ENCODE measurements around the gene NHSL1.

Gene NHSL1

GRCh38 chr6:138486249-138487101 is 12.8 kb downstream of the NHSL1 start:
- no peak overlapping the region for H3K27ac ChIP-seq (ENCODE audit: insufficient read depth, low read length, poor library complexity, severe bottlenecking)
- H3K9me3 ChIP-seq (ENCODE audit: control insufficient read depth, low read length): no peaks in the 10 kb centered on the region
- H3K4me1 ChIP-seq (ENCODE audit: control insufficient read depth, insufficient read depth, low read length, poor library complexity, severe bottlenecking): no peaks in the 10 kb centered on the region
- H3K27me3 ChIP-seq (replicated peaks; ENCODE audit: control insufficient read depth, insufficient read depth, low read length, poor library complexity, severe bottlenecking): no peaks in the 10 kb centered on the region
- no peaks in the 10 kb centered on the region for H3K36me3 ChIP-seq (ENCODE audit: control insufficient read depth, insufficient read depth, low read length)
- H3K4me3 ChIP-seq (ENCODE audit: insufficient read depth, low read depth, low read length, poor library complexity, severe bottlenecking): no peak overlapping the region
- no peak for DNase-seq

DNA sequence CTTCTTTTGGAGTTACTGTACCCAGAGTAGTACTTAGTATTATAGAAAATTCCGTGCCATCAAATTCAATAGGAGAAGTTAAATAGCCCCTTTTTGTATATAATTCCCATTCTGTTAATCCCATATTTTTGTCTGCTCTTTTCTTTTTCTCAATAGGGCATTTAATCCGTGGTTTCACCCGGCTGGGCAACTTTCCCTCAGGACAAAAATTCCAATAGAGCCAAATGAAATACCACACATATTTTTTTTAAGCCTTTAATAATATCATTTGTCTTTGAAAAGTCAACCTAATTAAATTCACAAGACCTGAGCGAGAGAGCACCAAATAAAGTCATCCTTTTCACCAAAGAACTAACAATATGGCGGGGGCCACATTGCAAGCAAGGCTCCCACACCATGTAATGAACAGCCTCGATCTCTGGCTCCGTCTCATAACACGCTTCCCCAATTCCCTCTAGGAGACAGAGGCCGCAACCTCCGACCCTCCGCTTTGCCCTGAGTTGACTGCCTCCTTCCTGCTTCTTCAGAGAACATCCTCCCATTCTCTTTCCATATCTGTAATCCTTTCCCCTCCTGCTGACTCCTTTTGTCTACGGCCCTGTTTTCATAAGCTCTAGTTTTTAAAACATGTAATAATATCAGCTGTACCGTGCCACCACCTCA is 13.6 kb downstream of the NHSL1 start:
- H3K4me1 ChIP-seq (ENCODE audit: control insufficient read depth, insufficient read depth, low read length, poor library complexity, severe bottlenecking): no peaks in the 10 kb centered on the region
- no peaks in the 10 kb centered on the region for H3K36me3 ChIP-seq (ENCODE audit: control insufficient read depth, insufficient read depth, low read length)
- no peaks in the 10 kb centered on the region for H3K9me3 ChIP-seq (ENCODE audit: control insufficient read depth, low read length)
- no peaks in the 10 kb centered on the region for H3K27me3 ChIP-seq (replicated peaks; ENCODE audit: control insufficient read depth, insufficient read depth, low read length, poor library complexity, severe bottlenecking)
- DNase-seq: no peak
- H3K27ac ChIP-seq (ENCODE audit: insufficient read depth, low read length, poor library complexity, severe bottlenecking): no peak overlapping the region
- H3K4me3 ChIP-seq (ENCODE audit: insufficient read depth, low read depth, low read length, poor library complexity, severe bottlenecking): no peak overlapping the region

GRCh38 chr6:138485005-138485545 is 14.2 kb downstream of the NHSL1 start:
- H3K9me3 ChIP-seq (ENCODE audit: control insufficient read depth, low read length): no peaks in the 10 kb centered on the region
- H3K27ac ChIP-seq (ENCODE audit: insufficient read depth, low read length, poor library complexity, severe bottlenecking): no peak overlapping the region
- H3K4me3 ChIP-seq (ENCODE audit: insufficient read depth, low read depth, low read length, poor library complexity, severe bottlenecking): no peak overlapping the region
- no peaks in the 10 kb centered on the region for H3K4me1 ChIP-seq (ENCODE audit: control insufficient read depth, insufficient read depth, low read length, poor library complexity, severe bottlenecking)
- no peak for DNase-seq
- no peaks in the 10 kb centered on the region for H3K36me3 ChIP-seq (ENCODE audit: control insufficient read depth, insufficient read depth, low read length)
- no peaks in the 10 kb centered on the region for H3K27me3 ChIP-seq (replicated peaks; ENCODE audit: control insufficient read depth, insufficient read depth, low read length, poor library complexity, severe bottlenecking)

DNA sequence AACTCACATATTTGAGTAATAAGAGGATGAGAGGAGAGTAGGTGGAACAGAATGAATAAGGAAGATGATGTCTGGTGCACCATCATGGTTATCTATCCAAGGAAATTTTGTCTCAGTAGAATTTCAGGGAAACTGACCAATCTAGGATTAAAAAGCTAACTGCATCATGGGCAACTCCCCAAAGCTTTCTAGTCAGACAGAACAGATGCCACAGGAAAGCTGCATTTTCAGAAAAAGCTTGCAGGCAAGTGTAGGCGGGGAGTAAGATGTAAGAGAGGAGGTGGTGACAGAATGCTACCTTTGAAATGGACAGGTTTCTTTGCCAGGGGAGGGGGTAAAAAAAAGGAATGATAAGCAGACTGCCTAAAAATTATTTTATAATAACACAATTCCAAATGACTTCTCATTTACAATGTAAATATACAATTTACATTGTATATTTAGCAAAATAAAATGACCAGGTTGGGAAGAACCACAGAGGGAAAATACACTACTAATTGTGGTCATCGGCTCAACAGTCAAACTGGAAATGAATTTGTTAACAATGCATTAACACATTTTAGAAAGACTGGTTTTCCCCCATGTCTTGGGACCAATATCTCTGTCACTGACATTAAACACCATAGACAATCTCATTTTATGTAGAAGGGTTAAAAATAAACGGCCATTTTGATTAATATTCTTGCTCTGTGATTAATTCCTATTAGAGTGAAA is 15.1 kb downstream of the NHSL1 start:
- Histone ChIP-seq H3K4me1 (ENCODE audit: control insufficient read depth, insufficient read depth, low read length, poor library complexity, severe bottlenecking) (no peaks in the 10 kb centered on the region), H3K36me3 (ENCODE audit: control insufficient read depth, insufficient read depth, low read length) (no peaks in the 10 kb centered on the region), H3K27ac (ENCODE audit: insufficient read depth, low read length, poor library complexity, severe bottlenecking) (no peak overlapping the region), H3K9me3 (ENCODE audit: control insufficient read depth, low read length) (no peaks in the 10 kb centered on the region), H3K27me3 (replicated peaks; ENCODE audit: control insufficient read depth, insufficient read depth, low read length, poor library complexity, severe bottlenecking) (no peaks in the 10 kb centered on the region), H3K4me3 (ENCODE audit: insufficient read depth, low read depth, low read length, poor library complexity, severe bottlenecking) (no peak overlapping the region)
- no peak for DNase-seq

DNA sequence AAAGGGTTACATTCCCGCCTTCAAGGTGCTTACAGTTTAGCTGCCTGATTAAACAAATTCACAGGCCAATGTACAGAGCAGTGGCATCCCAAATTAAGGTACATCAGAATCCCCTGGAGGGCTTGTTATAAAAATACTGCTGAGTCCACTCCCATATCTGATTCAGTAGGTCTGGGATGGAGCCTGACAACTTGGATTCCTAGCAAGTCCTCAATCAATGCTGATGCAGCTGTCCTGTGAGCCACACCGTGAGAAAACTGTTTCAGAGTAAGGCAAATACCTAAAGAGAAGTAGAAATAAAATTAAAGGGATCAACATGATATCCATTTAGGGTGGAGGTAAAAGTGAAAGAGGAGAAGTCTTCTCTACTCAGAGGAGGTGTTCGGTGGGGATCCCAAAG is 16.5 kb downstream of the NHSL1 start:
- Histone ChIP-seq H3K27ac (ENCODE audit: insufficient read depth, low read length, poor library complexity, severe bottlenecking) (no peak overlapping the region), H3K4me3 (ENCODE audit: insufficient read depth, low read depth, low read length, poor library complexity, severe bottlenecking) (no peak overlapping the region), H3K36me3 (ENCODE audit: control insufficient read depth, insufficient read depth, low read length) (no peaks in the 10 kb centered on the region), H3K9me3 (ENCODE audit: control insufficient read depth, low read length) (no peaks in the 10 kb centered on the region), H3K4me1 (ENCODE audit: control insufficient read depth, insufficient read depth, low read length, poor library complexity, severe bottlenecking) (no peaks in the 10 kb centered on the region), H3K27me3 (replicated peaks; ENCODE audit: control insufficient read depth, insufficient read depth, low read length, poor library complexity, severe bottlenecking) (no peaks in the 10 kb centered on the region)
- DNase-seq: no peak

DNA sequence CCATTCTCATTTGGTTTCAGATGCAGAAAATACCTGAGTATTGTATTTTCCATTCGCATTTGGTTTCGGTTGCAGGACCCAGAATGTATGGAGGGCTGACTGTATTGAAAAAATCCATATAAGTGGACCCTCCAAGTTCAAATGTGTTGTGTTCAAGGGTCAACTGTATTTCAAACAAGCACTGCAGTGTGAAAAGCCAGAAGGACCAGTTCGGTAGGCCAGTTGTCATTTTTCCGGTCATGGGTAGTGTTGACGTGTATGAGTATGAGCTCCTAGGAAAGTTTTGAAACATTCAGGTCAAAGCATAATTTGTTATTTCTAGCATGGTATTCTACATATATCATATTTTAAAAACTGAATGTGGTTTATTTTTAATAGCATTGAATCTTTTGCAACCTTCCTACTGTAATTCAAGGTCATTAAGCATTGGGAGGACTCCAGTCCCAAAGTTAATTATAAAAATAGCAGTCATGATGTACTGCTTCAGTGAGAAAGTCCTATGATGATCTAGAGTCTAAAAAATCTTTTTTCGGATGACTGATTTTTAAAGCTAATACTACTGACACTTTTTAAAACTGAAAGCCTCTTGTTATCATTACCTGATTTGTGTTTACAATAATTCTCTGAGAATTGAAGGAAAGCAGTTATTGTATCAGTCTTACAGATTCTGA is 18.9 kb downstream of the NHSL1 start:
- Histone ChIP-seq H3K27me3 (replicated peaks; ENCODE audit: control insufficient read depth, insufficient read depth, low read length, poor library complexity, severe bottlenecking) (no peaks in the 10 kb centered on the region), H3K27ac (ENCODE audit: insufficient read depth, low read length, poor library complexity, severe bottlenecking) (no peak overlapping the region), H3K4me3 (ENCODE audit: insufficient read depth, low read depth, low read length, poor library complexity, severe bottlenecking) (no peak overlapping the region), H3K36me3 (ENCODE audit: control insufficient read depth, insufficient read depth, low read length) (no peaks in the 10 kb centered on the region), H3K4me1 (ENCODE audit: control insufficient read depth, insufficient read depth, low read length, poor library complexity, severe bottlenecking) (no peaks in the 10 kb centered on the region), H3K9me3 (ENCODE audit: control insufficient read depth, low read length) (no peaks in the 10 kb centered on the region)
- no peak for DNase-seq

DNA sequence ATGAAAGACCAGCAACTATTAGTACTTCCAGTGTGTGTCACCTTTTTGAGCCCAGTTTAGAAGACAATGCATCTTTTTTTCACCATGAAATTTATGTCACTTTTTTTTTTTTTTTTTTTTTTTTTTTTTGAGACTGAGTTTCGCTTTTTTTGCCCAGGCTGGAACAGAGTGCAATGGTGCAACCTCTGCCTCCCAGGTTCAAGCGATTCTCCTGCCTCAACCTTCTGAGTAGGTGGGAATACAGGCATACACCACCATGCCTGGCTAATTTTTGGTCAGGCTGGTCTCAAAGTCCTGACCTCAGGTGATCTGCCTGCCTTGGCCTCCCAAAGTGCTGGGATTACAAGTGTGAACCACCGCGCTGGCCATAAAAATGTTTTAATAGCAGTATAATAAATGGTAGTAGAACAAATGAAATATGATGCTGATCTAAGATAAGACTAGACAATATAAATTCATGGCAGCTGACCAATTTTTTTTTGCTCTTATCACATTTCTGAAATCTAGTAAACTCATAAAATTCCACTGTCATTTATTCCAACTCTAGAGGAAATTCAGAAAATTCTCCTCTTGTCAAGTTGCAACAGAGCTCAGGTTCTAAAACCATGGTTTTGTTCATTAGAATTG is 21.3 kb downstream of the NHSL1 start:
- Histone ChIP-seq H3K9me3 (ENCODE audit: control insufficient read depth, low read length) (no peaks in the 10 kb centered on the region), H3K27ac (ENCODE audit: insufficient read depth, low read length, poor library complexity, severe bottlenecking) (no peak overlapping the region), H3K4me3 (ENCODE audit: insufficient read depth, low read depth, low read length, poor library complexity, severe bottlenecking) (no peak overlapping the region), H3K36me3 (ENCODE audit: control insufficient read depth, insufficient read depth, low read length) (no peaks in the 10 kb centered on the region), H3K27me3 (replicated peaks; ENCODE audit: control insufficient read depth, insufficient read depth, low read length, poor library complexity, severe bottlenecking) (no peaks in the 10 kb centered on the region), H3K4me1 (ENCODE audit: control insufficient read depth, insufficient read depth, low read length, poor library complexity, severe bottlenecking) (no peaks in the 10 kb centered on the region)
- no peak for DNase-seq

DNA sequence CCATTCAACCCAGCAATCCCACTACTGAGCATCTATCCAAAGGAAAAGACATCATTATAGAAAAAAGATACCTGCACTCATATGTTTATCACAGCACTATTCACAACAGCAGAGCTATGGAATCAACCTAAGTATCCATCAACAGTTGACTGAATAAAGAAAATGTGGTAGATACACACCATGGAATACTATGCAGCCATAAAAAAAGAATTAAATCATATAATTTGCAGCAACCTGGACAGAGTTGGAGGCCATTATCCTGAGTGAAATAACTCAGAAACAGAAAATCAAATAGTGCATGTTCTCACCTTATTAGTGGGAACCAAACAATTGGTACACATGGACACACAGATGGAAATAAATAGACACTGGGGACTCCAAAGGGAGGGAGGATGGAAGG is 23.2 kb downstream of the NHSL1 start:
- Histone ChIP-seq H3K4me1 (ENCODE audit: control insufficient read depth, insufficient read depth, low read length, poor library complexity, severe bottlenecking) (no peaks in the 10 kb centered on the region), H3K9me3 (ENCODE audit: control insufficient read depth, low read length) (no peaks in the 10 kb centered on the region), H3K4me3 (ENCODE audit: insufficient read depth, low read depth, low read length, poor library complexity, severe bottlenecking) (no peak overlapping the region), H3K27ac (ENCODE audit: insufficient read depth, low read length, poor library complexity, severe bottlenecking) (no peak overlapping the region), H3K27me3 (replicated peaks; ENCODE audit: control insufficient read depth, insufficient read depth, low read length, poor library complexity, severe bottlenecking) (no peaks in the 10 kb centered on the region), H3K36me3 (ENCODE audit: control insufficient read depth, insufficient read depth, low read length) (no peaks in the 10 kb centered on the region)
- no peak for DNase-seq

GRCh38 chr6:138473144-138473543 is 26.1 kb downstream of the NHSL1 start:
- Histone ChIP-seq H3K36me3 (ENCODE audit: control insufficient read depth, insufficient read depth, low read length) (no peaks in the 10 kb centered on the region), H3K9me3 (ENCODE audit: control insufficient read depth, low read length) (no peaks in the 10 kb centered on the region), H3K27me3 (replicated peaks; ENCODE audit: control insufficient read depth, insufficient read depth, low read length, poor library complexity, severe bottlenecking) (no peaks in the 10 kb centered on the region), H3K4me3 (ENCODE audit: insufficient read depth, low read depth, low read length, poor library complexity, severe bottlenecking) (no peak overlapping the region), H3K4me1 (ENCODE audit: control insufficient read depth, insufficient read depth, low read length, poor library complexity, severe bottlenecking) (no peaks in the 10 kb centered on the region), H3K27ac (ENCODE audit: insufficient read depth, low read length, poor library complexity, severe bottlenecking) (no peak overlapping the region)
- DNase-seq: no peak

Measured in effector memory CD4-positive, alpha-beta T cell (primary cell).